Renal cortical epithelial cell (primary cell): ENCODE results near the gene SRCAP. TPM values are rescaled to one million over a fixed set of nuclear protein-coding genes. Genes with fewer than 3 reads are reported as not detected.
A peak's percentile ranks its signal among the peaks of the same experiment; 100 is the strongest.

Source experiments
- DNase-seq: peaks from one replicate; pipeline ENCODE4 v3.0.0-alpha.2; 2011; ENCODE audit warnings: low read depth
- total RNA-seq: library from RNA; depleted of rRNA; stranded (reverse); fragments of >200 nt; gene quantifications from 2 replicates; pipeline ENCODE4 v1.2.3, GENCODE V29; 2014

SRCAP gene
- total RNA-seq, 1 donor from 2014 or later: 74.0 TPM

GRCh38 chr16:30775131-30775391 is 76.1 kb downstream of the SRCAP start:
- no peak for DNase-seq

GRCh38 chr16:30775392-30776188 is 76.6 kb downstream of the SRCAP start:
- peak; percentile 78 for DNase-seq

GRCh38 chr16:30777591-30778297 is 78.8 kb downstream of the SRCAP start:
- DNase-seq: no peak

- no peak for DNase-seq
Observed at GRCh38 chr16:30778549-30779244, 79.7 kb downstream of the SRCAP start.

GRCh38 chr16:30779596-30779995 is 80.6 kb downstream of the SRCAP start:
- no peak for DNase-seq

GRCh38 chr16:30780021-30780420 is 81.0 kb downstream of the SRCAP start:
- no peak for DNase-seq

GRCh38 chr16:30780549-30780948 is 81.6 kb downstream of the SRCAP start:
- no peak for DNase-seq

- DNase-seq: no peak
Observed at GRCh38 chr16:30782486-30783279, 83.7 kb downstream of the SRCAP start.

- DNase-seq: no peak
Observed at GRCh38 chr16:30783280-30784109, 84.5 kb downstream of the SRCAP start.

GRCh38 chr16:30784215-30784614 is 85.2 kb downstream of the SRCAP start:
- no peak for DNase-seq

GRCh38 chr16:30785126-30786106 is 86.4 kb downstream of the SRCAP start:
- no peak for DNase-seq

GRCh38 chr16:30786115-30786935 is 87.4 kb downstream of the SRCAP start:
- DNase-seq: no peak

- no peak for DNase-seq
Observed at GRCh38 chr16:30786936-30787612, 88.1 kb downstream of the SRCAP start, which contains the start of gene ZNF629. Gene ZNF629, minus strand, starts transcription at chr16:30787205. Its CDS starts 2,723 bp downstream, at chr16:30784482.

GRCh38 chr16:30787613-30788378 is 88.8 kb downstream of the SRCAP start:
- DNase-seq: no peak
